ENCODE data around the gene METTL13. TPM values are rescaled to one million over a fixed set of nuclear protein-coding genes. Genes with fewer than 3 reads are reported as not detected.
"Not testable (repeated sequence)": the region's sequence is repeated elsewhere in the genome, so short reads cannot be mapped to it uniquely, and the experiment has no call there.

Gene METTL13
- total RNA-seq, 1 donor from 2014 or later, result 44.2 TPM

GRCh38 chr1:171769754-171770153, 11.7 kb upstream of the METTL13 start:
- DNase-seq (ENCODE audit: low read depth), result peak; percentile 68

DNA sequence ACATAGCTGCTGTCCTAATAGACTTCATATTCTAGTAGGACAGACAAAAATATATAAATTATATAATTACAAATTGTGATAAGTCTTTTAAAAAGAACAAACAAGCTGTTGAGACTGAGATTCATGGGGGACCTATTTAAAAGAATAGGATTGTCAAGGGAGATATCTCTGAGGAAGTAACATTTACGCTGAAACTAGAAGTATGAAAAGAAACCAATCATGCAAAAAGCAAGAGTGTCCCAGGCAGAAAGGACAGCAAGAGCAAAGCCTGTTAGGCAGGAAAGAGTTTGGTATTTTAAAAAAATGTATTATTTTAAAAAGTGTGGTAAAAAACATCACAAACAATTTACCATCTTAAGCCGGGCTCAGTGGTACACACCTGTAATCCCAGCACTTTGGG, 9.1 kb upstream of the METTL13 start:
- no peak for DNase-seq (ENCODE audit: low read depth)

DNA sequence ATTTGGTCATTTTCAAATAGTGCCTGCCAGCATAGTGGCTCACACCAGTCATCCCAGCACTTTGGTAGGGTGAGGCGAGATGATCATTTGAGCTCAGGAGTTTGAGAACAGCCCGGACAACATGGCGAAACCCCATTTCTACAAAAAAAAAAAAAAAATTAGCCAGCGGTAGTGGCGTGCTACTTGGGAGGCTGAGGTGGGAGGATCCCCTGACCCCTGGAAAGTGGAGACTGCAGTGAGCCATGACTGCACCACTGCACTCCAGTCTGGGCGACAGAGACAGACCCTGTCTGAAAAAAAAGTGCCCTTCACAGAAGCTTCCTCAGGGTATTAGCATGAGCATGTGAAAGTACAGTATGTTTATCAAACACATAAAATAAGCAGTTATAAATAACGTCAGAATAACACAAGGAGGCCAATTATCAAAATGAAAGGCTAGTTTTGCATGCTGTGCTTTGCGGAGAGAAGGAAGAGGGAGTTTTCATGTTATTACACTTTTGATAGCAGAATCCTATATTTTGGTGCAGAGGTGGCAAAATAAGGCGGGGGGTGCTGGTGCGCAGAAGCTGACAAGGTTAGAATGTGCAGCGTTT, 781 bp upstream of the METTL13 start:
- DNase-seq (ENCODE audit: low read depth), result no peak

GRCh38 chr1:171783816-171784530, 2.5 kb downstream of the METTL13 start:
- no peak for DNase-seq (ENCODE audit: low read depth)

DNA sequence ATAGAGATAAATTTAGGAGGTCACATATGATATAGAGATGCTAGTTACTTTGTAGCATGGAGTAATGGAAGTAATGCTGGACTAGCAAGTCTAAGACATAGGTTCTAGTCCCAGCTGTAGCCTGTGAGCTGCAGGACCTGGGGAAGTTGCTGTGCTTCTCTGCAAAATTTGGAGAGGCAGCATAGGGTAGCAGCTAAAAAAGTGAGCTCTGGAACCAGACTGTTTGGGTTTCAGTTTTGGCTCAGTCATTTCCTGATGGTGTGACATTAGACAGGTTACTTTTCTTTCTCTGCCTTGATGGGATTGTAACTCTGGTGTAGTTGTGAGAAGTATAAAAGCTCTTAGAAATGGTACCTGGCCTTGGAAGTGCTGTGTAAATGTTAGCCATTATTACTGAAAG, 3.3 kb downstream of the METTL13 start:
- DNase-seq (ENCODE audit: low read depth), result no peak

- DNase-seq (ENCODE audit: low read depth), result no peak
Measured at GRCh38 chr1:171785766-171786165, 4.3 kb downstream of the METTL13 start.

DNA sequence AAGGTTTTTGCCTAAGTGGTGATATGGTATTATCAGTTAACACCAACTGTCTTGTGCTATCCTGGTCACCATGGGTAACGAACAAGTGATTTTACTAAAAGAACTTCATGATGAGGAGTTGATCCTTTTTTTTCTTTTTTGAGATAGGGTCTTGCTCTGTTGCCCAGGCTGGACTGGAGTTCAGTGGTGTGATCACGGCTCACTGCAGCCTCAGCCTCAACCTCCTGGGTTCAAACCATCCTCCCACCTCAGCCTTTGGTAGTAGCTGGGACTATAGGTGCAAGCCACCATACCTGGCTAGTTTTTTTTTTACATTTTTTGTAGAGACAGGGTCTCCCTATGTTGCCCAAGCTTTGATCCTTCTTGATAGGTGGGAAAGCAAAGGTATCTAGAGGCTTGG, 5.1 kb downstream of the METTL13 start:
- no peak for DNase-seq (ENCODE audit: low read depth)

- DNase-seq (ENCODE audit: low read depth), result no peak
Measured at GRCh38 chr1:171787686-171788480, 6.4 kb downstream of the METTL13 start.

GRCh38 chr1:171788696-171789095, 7.2 kb downstream of the METTL13 start:
- peak; percentile 65 for DNase-seq (ENCODE audit: low read depth)

- DNase-seq (ENCODE audit: low read depth), result no peak
Measured at GRCh38 chr1:171790318-171790717, 8.9 kb downstream of the METTL13 start.

- DNase-seq (ENCODE audit: low read depth), result no peak
Measured at GRCh38 chr1:171792656-171793369, 11.4 kb downstream of the METTL13 start.

DNA sequence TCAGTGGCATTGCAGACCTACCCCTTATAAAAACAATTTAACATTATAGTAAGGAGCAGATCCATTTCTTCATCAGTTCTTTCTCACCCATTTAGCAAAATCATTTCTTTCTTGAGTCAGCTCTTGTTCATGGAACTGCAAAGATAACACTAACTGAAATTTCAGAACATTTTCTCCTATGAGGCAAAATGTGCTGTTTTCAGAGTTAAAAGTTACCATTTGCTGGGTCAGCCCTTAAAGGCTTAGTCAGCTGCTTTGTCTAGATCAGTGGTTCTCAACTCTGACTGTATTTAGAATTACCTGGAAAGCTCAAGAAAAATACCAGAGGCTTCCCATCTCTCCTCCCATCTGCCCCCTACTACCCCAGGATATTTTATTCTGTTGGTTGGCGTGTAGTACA, 12.2 kb downstream of the METTL13 start:
- DNase-seq (ENCODE audit: low read depth), result no peak

- peak; percentile 72 for DNase-seq (ENCODE audit: low read depth)
Measured at GRCh38 chr1:171794085-171794484, 12.6 kb downstream of the METTL13 start.

DNA sequence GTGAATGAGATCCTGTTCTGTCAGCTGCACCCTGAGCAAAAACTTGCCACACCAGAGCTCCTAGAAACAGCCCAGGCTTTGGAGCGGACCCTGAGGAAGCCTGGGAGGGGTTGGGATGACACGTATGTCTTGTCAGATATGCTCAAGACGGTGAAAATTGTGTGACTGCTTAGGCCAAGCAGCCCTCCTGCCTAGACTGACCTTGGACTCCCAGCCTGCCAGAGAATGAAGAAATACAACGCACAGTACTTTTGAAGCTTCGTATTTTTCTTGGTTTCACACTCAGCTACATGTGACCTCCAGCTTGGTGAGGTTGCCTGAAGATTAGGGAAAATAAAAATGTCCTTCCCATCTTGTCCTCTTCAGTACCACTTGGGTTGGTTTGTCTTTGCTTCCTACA, 15.1 kb downstream of the METTL13 start:
- DNase-seq (ENCODE audit: low read depth), result no peak

DNA sequence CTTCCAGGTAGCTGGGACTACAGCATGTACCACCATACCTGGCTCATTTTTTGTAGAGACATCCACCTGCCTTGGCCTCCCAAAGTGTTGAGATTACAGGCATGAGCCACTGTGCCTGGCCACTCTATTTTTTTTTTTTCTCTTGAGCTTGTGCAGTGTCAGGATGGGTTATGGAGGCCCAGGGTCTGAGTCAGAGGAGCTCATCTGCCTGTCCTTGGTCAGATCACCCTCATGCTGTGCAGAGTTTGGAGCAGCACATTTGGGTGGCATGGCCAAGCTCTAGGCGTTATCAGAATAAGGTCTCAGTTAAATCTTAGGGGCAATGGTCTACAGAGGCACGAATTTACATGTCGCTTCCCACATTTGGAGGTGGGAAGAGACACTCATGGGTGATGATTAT, 16.9 kb downstream of the METTL13 start:
- no peak for DNase-seq (ENCODE audit: low read depth)

GRCh38 chr1:171798765-171799164, 17.3 kb downstream of the METTL13 start:
- DNase-seq (ENCODE audit: low read depth), result no peak

DNA sequence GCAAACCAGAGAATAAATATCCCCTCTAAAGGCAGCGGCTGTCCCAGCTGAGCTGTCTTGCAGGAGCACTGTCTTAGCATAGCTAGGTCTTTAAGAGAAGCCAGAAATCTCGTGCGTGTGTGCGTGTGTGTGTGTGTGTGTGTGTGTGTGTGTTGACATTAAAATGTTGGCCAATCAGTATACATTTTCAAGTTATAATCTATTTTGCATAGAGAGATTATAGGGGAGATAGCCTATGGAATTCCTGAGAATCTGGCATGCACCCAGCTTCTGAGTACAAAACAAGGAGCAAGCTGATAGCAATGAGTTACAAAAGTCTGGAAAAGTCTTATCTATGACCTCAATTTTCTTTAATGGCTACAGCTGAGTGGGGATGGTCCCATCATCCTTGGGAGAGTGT, 17.7 kb downstream of the METTL13 start:
- no peak for DNase-seq (ENCODE audit: low read depth)

DNA sequence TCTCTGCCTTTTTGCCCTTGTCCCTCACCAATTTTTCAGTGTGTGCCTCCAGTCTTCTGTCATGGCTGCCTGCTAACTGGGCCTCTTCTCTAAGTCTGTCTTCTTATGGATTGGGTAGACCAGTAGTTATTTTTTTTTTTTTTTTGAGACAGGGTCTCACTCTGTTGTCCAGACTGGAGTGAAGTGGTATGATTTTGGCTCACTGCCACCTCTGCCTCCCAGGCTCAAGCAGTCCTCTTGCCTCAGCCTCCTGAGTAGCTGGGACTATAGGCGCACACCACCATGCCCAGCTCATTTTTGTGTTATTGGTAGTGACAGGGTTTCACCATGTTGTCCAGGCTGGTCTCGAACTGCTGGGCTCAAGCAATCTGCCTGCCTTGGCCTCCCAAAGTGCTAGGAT, 18.2 kb downstream of the METTL13 start:
- DNase-seq (ENCODE audit: low read depth), result not testable (repeated sequence)

DNA sequence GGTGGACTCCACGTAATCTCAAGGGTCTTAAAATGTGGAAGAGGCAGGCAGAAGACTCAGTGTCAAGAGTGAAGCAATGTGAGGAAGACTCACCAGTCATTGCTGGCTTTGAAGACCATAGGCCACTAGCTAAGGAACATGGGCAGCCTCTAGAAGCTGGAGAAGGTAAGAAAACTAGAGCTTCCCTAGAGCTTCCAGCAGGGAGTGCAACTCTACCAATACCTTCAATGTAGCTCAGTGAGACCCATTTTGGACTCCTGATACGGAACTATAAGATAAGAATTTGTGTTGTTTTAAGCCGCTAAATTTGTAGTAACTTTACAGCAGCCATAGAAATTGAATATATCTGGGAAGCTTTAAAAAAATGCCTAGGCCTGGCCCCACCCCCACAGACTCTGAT, 18.9 kb downstream of the METTL13 start:
- peak; percentile 8 for DNase-seq (ENCODE audit: low read depth)

DNA sequence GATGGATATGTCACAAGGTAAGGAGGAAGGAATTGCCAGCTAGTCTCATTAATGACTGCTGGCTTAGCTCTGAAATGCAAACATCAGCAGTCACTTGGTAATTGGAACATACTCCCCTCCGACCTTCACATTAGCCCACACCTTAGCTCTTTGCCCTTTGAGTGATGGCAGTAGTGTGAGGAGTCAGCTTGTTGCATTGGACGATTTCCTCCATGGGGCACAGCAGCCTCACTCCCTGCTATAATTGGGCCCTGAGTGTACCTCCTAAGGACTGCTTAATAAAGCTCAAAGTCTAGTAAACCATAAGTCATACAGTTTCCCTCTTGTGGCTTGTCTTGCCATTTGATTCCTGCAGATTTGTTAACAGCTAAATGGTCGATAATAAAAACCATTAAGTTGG, 19.4 kb downstream of the METTL13 start:
- DNase-seq (ENCODE audit: low read depth), result no peak

GRCh38 chr1:171801487-171801891, 20.0 kb downstream of the METTL13 start:
- DNase-seq (ENCODE audit: low read depth), result peak; percentile 54

DNA sequence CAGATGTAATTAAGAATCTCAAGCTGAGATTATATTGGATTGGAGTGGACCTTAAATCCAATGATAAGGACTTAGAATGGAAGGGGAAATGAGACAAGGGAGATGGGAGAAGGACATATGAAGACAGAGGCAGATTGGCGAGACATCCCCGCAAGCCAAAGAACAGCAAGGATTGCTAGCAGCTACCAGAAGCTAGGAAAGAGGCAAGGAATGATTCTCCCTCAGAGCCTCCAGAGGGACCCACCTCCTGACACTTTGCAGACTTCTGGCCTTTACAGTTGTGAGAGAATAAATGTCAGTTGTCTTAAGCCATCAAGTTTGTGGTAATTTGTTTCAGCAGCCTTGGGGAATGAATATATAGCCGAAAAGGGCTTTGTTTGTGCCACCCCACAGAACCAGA, 20.7 kb downstream of the METTL13 start:
- DNase-seq (ENCODE audit: low read depth), result peak; percentile 26

Measured in renal cortical epithelial cell (primary cell).